HepG2 (cell line): ENCODE data around the gene NEK8. TPM values are rescaled to one million over a fixed set of nuclear protein-coding genes. Genes with fewer than 3 reads are reported as not detected.

Experiments
- ATAC-seq: fragments of 200-7000 bp; cut with Tn5 transposase; 3 replicates; pipeline ENCODE4 v1.9.1; 2020; ENCODE audit warnings: mild to moderate bottlenecking, moderate library complexity
- BruUV-seq: library from RNA; stranded (reverse); fragments of 400-500 nt; replicated peaks from 2 replicates; lab custom pipeline; 2021; lab: Mats Ljungman, UMichigan
- CTCF ChIA-PET: fragments of 300-600 bp; formaldehyde crosslinking; extraction: SDS; loops from one replicate; lab custom pipeline; 2021; ENCODE audit warnings: low total read pairs, inconsistent platforms, low intra/inter-chr PET ratio; lab: Yijun Ruan, JAX
- POLR2A ChIA-PET: fragments of 350-600 bp; sonication (Branson Sonifier 250); formaldehyde crosslinking; loops from one replicate; lab custom pipeline; 2020; ENCODE audit warnings: antibody characterized with exemption, inconsistent platforms; lab: Yijun Ruan, JAX
- DNase-seq: peaks from one replicate; pipeline ENCODE4 v3.0.0-alpha.2; 2015; ENCODE audit warnings: low spot score
- FAIRE-seq: peaks from 3 replicates; lab custom pipeline; 2011; peaks lifted over from hg19 to GRCh38; lab: Jason Lieb, UNC
- H2AFZ ChIP-seq: one replicate; pipeline ENCODE4 v1.6.1; 2011; ENCODE audit warnings: low read length, inconsistent platforms
- H3K27ac ChIP-seq: fragments of 300-600 bp; 3 replicates; pipeline ENCODE4 v1.8.0; 2011; ENCODE audit warnings: mixed run types, mild to moderate bottlenecking, mixed read lengths, low read length, inconsistent platforms; ENCODE audit not compliant: insufficient read depth; ENCODE audit errors: extremely low read length
- H3K27me3 ChIP-seq, 2 experiments: fragments of 200-600 bp in 1 of 2; 2 replicates in 1 of 2; 3 replicates in 1 of 2; pipeline versions ENCODE4 v1.6.0 to v1.8.0; 2011; ENCODE audit warnings: low read length in 2 of 2, mild to moderate bottlenecking in 2 of 2, moderate library complexity in 2 of 2, inconsistent platforms in 1 of 2; ENCODE audit not compliant: insufficient read depth in 2 of 2, control insufficient read depth in 1 of 2
- H3K36me3 ChIP-seq, 2 experiments: fragments of 200-600 bp in 1 of 2; replicated peaks in 1 of 2; 2 replicates in 1 of 2; 3 replicates in 1 of 2; pipeline versions ENCODE4 v1.5.1 to v1.8.0; 2011; ENCODE audit warnings: low read length in 2 of 2, inconsistent platforms in 1 of 2; ENCODE audit not compliant: insufficient read depth in 2 of 2, control insufficient read depth in 1 of 2
- H3K4me1 ChIP-seq: 2 replicates; pipeline ENCODE4 v1.5.1; 2012; ENCODE audit warnings: low read length, inconsistent platforms; ENCODE audit not compliant: insufficient read depth
- H3K4me2 ChIP-seq: 2 replicates; pipeline ENCODE4 v1.6.0; 2011; ENCODE audit warnings: low read depth, low read length, inconsistent platforms
- H3K4me3 ChIP-seq, 3 experiments: fragments of 200-600 bp in 1 of 3; sonication (generic), shearing (Covaris generic) in 1 of 3; replicated peaks in 1 of 3; 2 replicates each; pipeline ENCODE4 v1.5.1; 2011 to 2016; ENCODE audit warnings: low read length in 3 of 3, inconsistent platforms in 2 of 3, low read depth in 2 of 3, mild to moderate bottlenecking in 2 of 3, control low read depth in 1 of 3, mixed read lengths in 1 of 3; ENCODE audit not compliant: insufficient read depth in 1 of 3
- H3K79me2 ChIP-seq: one replicate; pipeline ENCODE4 v1.6.1; 2011; ENCODE audit warnings: low read length, inconsistent platforms; ENCODE audit not compliant: insufficient read depth
- H3K9ac ChIP-seq: 2 replicates; pipeline ENCODE4 v1.6.0; 2011; ENCODE audit warnings: mild to moderate bottlenecking, low read depth, low read length, inconsistent platforms; ENCODE audit not compliant: insufficient read depth
- H3K9me3 ChIP-seq: 2 replicates; pipeline ENCODE4 v1.5.1; 2012; ENCODE audit warnings: mild to moderate bottlenecking, low read length
- H4K20me1 ChIP-seq: 2 replicates; pipeline ENCODE4 v1.6.0; 2011; ENCODE audit warnings: inconsistent platforms, mild to moderate bottlenecking, low read length, moderate library complexity; ENCODE audit not compliant: insufficient read depth
- BRD4 ChIP-seq: sonication (generic); formaldehyde crosslinking; IDR thresholded peaks from 2 replicates; pipeline ENCODE4 v1.4.0; 2020; ENCODE audit warnings: missing genetic modification reagents
- CCDC6 ChIP-seq: sonication (generic); formaldehyde crosslinking; IDR thresholded peaks from 2 replicates; pipeline ENCODE4 v1.8.1; 2022; ENCODE audit warnings: mild to moderate bottlenecking, missing genetic modification reagents, moderate library complexity
- KLF15 ChIP-seq: sonication (generic); formaldehyde crosslinking; IDR thresholded peaks from 2 replicates; pipeline ENCODE4 v1.8.1; 2023; ENCODE audit warnings: borderline replicate concordance, mild to moderate bottlenecking, inconsistent platforms, missing genetic modification reagents, mixed read lengths
- MXD4 ChIP-seq: IDR thresholded peaks from 2 replicates; pipeline ENCODE4 v1.6.1; 2016; ENCODE audit warnings: mild to moderate bottlenecking, missing biosample characterization, missing genetic modification reagents
- NFATC3 ChIP-seq: sonication (generic); formaldehyde crosslinking; IDR thresholded peaks from 2 replicates; pipeline ENCODE4 v1.5.1; 2020; ENCODE audit warnings: mild to moderate bottlenecking, missing genetic modification reagents
- PHB2 ChIP-seq: fragments of 450-650 bp; IDR thresholded peaks from 2 replicates; pipeline ENCODE4 v1.6.1; 2018; ENCODE audit not compliant: partially characterized antibody
- PRMT3 ChIP-seq: sonication (generic); formaldehyde crosslinking; IDR thresholded peaks from 2 replicates; pipeline ENCODE4 v1.8.1; 2022; ENCODE audit warnings: low read depth, mild to moderate bottlenecking, moderate library complexity, missing genetic modification reagents, borderline replicate concordance
- RFXAP ChIP-seq: sonication (generic); formaldehyde crosslinking; IDR thresholded peaks from 2 replicates; pipeline ENCODE4 v1.4.0; 2020; ENCODE audit warnings: missing genetic modification reagents, borderline replicate concordance
- SP140L ChIP-seq: sonication (generic); formaldehyde crosslinking; IDR thresholded peaks from 2 replicates; pipeline ENCODE4 v1.4.0; 2020; ENCODE audit warnings: missing genetic modification reagents, borderline replicate concordance
- ZNF335 ChIP-seq: sonication (generic); formaldehyde crosslinking; IDR thresholded peaks from 2 replicates; pipeline ENCODE4 v1.4.0; 2020; ENCODE audit warnings: missing genetic modification reagents
- ZNF44 ChIP-seq: sonication (generic); formaldehyde crosslinking; IDR thresholded peaks from 2 replicates; pipeline ENCODE4 v1.5.1; 2020; ENCODE audit warnings: mild to moderate bottlenecking, missing genetic modification reagents
- ZNF546 ChIP-seq: sonication (generic); formaldehyde crosslinking; conservative IDR thresholded peaks from 2 replicates; pipeline ENCODE4 v1.8.1; 2023; ENCODE audit warnings: mild to moderate bottlenecking, missing genetic modification reagents
- ZNF746 ChIP-seq: sonication (generic); formaldehyde crosslinking; IDR thresholded peaks from 2 replicates; pipeline ENCODE4 v1.8.0; 2022; ENCODE audit warnings: mild to moderate bottlenecking, missing genetic modification reagents
- WGBS: methylation state at CpG from one replicate; pipeline ENCODE4 v1.1.6; 2017; ENCODE audit warnings: low lambda C conversion rate; 5-methylcytosine and 5-hydroxymethylcytosine counted together
- in situ Hi-C: cut with HindIII; loops from 2 replicates; pipeline ENCODE4 v1.10.0; 2017; ENCODE audit warnings: low pct_unique_long_range_greater_than_20kb; ENCODE audit not compliant: extremely low pct_ligation_motif_present
- intact Hi-C: fragments of 100-400 bp; cut with micrococcal nuclease; formaldehyde crosslinking; loops from one replicate; pipeline ENCODE4 v1.10.0; 2022; ENCODE audit not compliant: unreplicated experiment
- polyA plus RNA-seq, 8 experiments: library from polyadenylated mRNA; depleted of rRNA in 3 of 8; stranded (reverse) in 7 of 8; unstranded in 1 of 8; fragments of >200 nt; fragmentation: Illumina TruSeq in 4 of 8; extraction: Trizol in 4 of 8; gene quantifications; 2 replicates each; pipeline versions ENCODE4 v1.2.1 to v1.2.3, GENCODE V29; 2011 to 2016; ENCODE audit warnings: low read depth in 4 of 8, missing spikeins in 1 of 8, mixed read lengths in 1 of 8; ENCODE audit not compliant: insufficient read depth in 1 of 8
- total RNA-seq, 5 experiments: library from RNA; depleted of rRNA; stranded (reverse); fragments of >200 nt; fragmentation: Illumina TruSeq; extraction: Trizol; gene quantifications; 2 replicates each; pipeline ENCODE4 v1.2.3, GENCODE V29; 2016; ENCODE audit warnings: low read depth in 1 of 5
- TF ChIP-seq, protein P1 (sequence below): IDR thresholded peaks from 2 replicates; pipeline ENCODE4 v1.6.1; 2016; ENCODE audit warnings: missing compliant biosample characterization, missing genetic modification reagents, borderline replicate concordance
- TF ChIP-seq, protein P2 (sequence below): sonication (generic); formaldehyde crosslinking; IDR thresholded peaks from 2 replicates; pipeline ENCODE4 v1.5.1; 2020; ENCODE audit warnings: mild to moderate bottlenecking, missing genetic modification reagents, moderate library complexity
- TF ChIP-seq, protein P3 (sequence below): sonication (generic); formaldehyde crosslinking; IDR thresholded peaks from 2 replicates; pipeline ENCODE4 v1.5.0; 2020; ENCODE audit warnings: missing genetic modification reagents
- TF ChIP-seq, protein P4 (sequence below): sonication (generic); formaldehyde crosslinking; IDR thresholded peaks from 2 replicates; pipeline ENCODE4 v1.8.1; 2023; ENCODE audit warnings: mild to moderate bottlenecking, missing genetic modification reagents, borderline replicate concordance
- TF ChIP-seq, protein P5 (sequence below): sonication (generic); formaldehyde crosslinking; IDR thresholded peaks from 2 replicates; pipeline ENCODE4 v1.5.0; 2020; ENCODE audit warnings: missing genetic modification reagents, mild to moderate bottlenecking, borderline replicate concordance
- TF ChIP-seq, protein P6 (sequence below): sonication (generic); formaldehyde crosslinking; IDR thresholded peaks from 2 replicates; pipeline ENCODE4 v1.5.0; 2020; ENCODE audit warnings: mild to moderate bottlenecking, missing genetic modification reagents, borderline replicate concordance

The NEK8 gene
- total and polyA plus RNA-seq, 2 of the 13 experiments (the other 11 are each of a cell fraction or from before 2014, with no cell fraction given): 5.8 to 13.5 TPM

DNA sequence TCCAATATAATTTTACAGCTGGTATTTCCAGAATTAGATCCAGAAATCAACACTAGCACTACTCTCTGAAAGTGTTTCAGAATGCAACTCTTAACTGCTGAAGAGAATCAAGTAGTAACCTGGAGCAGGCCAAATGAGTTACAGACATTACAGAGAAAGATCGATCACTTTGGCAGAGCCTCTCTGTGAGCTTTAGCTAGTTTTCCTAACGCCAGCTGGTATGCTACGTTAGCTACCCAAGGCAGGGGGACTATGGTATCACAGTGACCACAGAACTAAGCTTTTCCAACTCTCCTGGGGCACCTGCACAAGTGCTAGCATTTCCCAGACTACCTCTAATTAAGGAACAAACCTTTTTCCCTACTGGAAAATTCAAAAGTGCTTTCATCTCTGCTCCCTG lies 45.6 kb downstream of the NEK8 start (continued):
- TF ChIP-seq, protein P1, sequence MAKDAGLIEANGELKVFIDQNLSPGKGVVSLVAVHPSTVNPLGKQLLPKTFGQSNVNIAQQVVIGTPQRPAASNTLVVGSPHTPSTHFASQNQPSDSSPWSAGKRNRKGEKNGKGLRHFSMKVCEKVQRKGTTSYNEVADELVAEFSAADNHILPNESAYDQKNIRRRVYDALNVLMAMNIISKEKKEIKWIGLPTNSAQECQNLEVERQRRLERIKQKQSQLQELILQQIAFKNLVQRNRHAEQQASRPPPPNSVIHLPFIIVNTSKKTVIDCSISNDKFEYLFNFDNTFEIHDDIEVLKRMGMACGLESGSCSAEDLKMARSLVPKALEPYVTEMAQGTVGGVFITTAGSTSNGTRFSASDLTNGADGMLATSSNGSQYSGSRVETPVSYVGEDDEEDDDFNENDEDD (CRISPR knock-in tag): no peak
- no peak for TF ChIP-seq SP140L
- no peak for TF ChIP-seq RFXAP
- TF ChIP-seq ZNF44 (CRISPR knock-in tag): no peak
- TF ChIP-seq, protein P2, sequence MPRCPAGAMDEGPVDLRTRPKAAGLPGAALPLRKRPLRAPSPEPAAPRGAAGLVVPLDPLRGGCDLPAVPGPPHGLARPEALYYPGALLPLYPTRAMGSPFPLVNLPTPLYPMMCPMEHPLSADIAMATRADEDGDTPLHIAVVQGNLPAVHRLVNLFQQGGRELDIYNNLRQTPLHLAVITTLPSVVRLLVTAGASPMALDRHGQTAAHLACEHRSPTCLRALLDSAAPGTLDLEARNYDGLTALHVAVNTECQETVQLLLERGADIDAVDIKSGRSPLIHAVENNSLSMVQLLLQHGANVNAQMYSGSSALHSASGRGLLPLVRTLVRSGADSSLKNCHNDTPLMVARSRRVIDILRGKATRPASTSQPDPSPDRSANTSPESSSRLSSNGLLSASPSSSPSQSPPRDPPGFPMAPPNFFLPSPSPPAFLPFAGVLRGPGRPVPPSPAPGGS (CRISPR knock-in tag): no peak
- TF ChIP-seq PRMT3: no peak
- TF ChIP-seq, all 625 proteins: peak for 0

DNA sequence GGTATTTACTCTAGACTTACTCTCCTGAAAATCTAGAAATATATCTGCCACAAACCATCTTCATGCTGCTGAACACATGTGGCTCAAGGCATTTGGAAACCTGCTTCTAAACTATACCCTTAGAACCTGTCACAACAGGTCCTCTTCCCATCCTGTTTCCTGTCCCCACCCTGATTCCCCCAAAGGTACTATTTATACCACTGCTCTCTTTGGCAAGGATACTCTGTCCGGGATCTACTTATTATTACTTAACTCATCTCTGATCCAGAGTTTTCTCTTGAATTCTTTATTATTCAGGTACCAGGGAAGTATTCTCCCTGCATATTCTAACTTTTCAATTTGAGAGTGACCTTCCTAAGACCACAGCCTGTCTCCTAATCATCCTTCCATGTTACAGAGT lies 48.6 kb downstream of the NEK8 start:
- no TSS peak for BruUV-seq
- Histone ChIP-seq H3K4me2 (no peak overlapping the region), H3K79me2 (peaks cover 28% of the 10 kb centered on the region), H3K4me1 (no peaks in the 10 kb centered on the region), H3K27me3 (no peaks in the 10 kb centered on the region; a peak in 1 of 5 replicates), H3K36me3 (peaks cover 2 to 10% of the 10 kb centered on the region in 2 experiments), H2AFZ (no peak overlapping the region), H3K9me3 (no peaks in the 10 kb centered on the region), H4K20me1 (no peaks in the 10 kb centered on the region), H3K9ac (no peak overlapping the region), H3K27ac (no peak overlapping the region), H3K4me3 (no peak overlapping the region)
- ChIA-PET POLR2A (no interaction called here), CTCF (no interaction called here)
- intact Hi-C loops: loop anchor here (1.0 kb wide), 1 partner anchor 30 kb away; no protein-coding TSS in a partner anchor
- ATAC-seq: no peak
- no peak for FAIRE-seq
- in situ Hi-C loops: no loop called here
- 94% methylated on average over 1 of the region's 1 CpG for WGBS
- no peak for DNase-seq
- TF ChIP-seq, protein P3, sequence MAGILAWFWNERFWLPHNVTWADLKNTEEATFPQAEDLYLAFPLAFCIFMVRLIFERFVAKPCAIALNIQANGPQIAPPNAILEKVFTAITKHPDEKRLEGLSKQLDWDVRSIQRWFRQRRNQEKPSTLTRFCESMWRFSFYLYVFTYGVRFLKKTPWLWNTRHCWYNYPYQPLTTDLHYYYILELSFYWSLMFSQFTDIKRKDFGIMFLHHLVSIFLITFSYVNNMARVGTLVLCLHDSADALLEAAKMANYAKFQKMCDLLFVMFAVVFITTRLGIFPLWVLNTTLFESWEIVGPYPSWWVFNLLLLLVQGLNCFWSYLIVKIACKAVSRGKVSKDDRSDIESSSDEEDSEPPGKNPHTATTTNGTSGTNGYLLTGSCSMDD (CRISPR knock-in tag): no peak
- TF ChIP-seq, protein P4, sequence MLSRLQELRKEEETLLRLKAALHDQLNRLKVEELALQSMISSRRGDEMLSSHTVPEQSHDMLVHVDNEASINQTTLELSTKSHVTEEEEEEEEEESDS (CRISPR knock-in tag): no peak
- TF ChIP-seq ZNF746 (CRISPR knock-in tag) (no peak), KLF15 (CRISPR knock-in tag) (no peak), ZNF546 (CRISPR knock-in tag) (no peak), ZNF335 (CRISPR knock-in tag) (no peak), NFATC3 (CRISPR knock-in tag) (no peak), BRD4 (CRISPR knock-in tag) (no peak), CCDC6 (CRISPR knock-in tag) (no peak), MXD4 (CRISPR knock-in tag) (no peak), PHB2 (no peak)
- TF ChIP-seq, protein P5, sequence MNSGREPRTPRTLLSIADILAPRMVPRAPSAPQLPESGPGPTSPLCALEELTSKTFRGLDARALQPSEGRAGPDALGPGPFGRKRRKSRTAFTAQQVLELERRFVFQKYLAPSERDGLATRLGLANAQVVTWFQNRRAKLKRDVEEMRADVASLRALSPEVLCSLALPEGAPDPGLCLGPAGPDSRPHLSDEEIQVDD (CRISPR knock-in tag): no peak
- TF ChIP-seq, protein P6, sequence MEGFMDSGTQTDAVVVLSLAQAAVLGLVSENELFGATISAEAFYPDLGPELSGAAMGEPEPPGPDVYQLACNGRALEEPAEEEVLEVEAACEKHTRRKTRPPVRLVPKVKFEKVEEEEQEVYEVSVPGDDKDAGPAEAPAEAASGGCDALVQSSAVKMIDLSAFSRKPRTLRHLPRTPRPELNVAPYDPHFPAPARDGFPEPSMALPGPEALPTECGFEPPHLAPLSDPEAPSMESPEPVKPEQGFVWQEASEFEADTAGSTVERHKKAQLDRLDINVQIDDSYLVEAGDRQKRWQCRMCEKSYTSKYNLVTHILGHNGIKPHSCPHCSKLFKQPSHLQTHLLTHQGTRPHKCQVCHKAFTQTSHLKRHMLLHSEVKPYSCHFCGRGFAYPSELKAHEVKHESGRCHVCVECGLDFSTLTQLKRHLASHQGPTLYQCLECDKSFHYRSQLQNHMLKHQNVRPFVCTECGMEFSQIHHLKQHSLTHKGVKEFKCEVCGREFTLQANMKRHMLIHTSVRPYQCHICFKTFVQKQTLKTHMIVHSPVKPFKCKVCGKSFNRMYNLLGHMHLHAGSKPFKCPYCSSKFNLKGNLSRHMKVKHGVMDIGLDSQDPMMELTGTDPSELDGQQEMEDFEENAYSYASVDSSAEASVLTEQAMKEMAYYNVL (CRISPR knock-in tag): no peak
